Activated T-helper 9 cell treated with anti-CD3 and anti-CD28 coated beads, Interleukin-2, amount 50 U/mL, for 16 hours (primary cell): Measurements from ENCODE around the gene CACNG8.

Experiments
- DNase-seq: peaks from one replicate; pipeline ENCODE4 v3.0.0-alpha.2; 2020; ENCODE audit warnings: low read depth

CACNG8 gene

GRCh38 chr19:53961523-53962356, 997 bp upstream of the CACNG8 start:
- DNase-seq = no peak

- DNase-seq = no peak
These were observed 2.4 kb downstream of the CACNG8 start for GRCh38 chr19:53965091-53965490.

GRCh38 chr19:53966931-53967330, 4.2 kb downstream of the CACNG8 start:
- no peak for DNase-seq

- DNase-seq = no peak
These were observed 6.6 kb downstream of the CACNG8 start for GRCh38 chr19:53969366-53969765.

- DNase-seq = no peak
These were observed 8.9 kb downstream of the CACNG8 start for GRCh38 chr19:53971673-53972072.

- peak; percentile 31 for DNase-seq
These were observed 14.8 kb downstream of the CACNG8 start for GRCh38 chr19:53977429-53977990.

- DNase-seq = no peak
These were observed 15.4 kb downstream of the CACNG8 start for GRCh38 chr19:53977991-53978731.

GRCh38 chr19:53978975-53979801, 16.5 kb downstream of the CACNG8 start:
- DNase-seq = no peak

GRCh38 chr19:53980539-53981375, 18.0 kb downstream of the CACNG8 start:
- no peak for DNase-seq

GRCh38 chr19:53981376-53981951, 18.7 kb downstream of the CACNG8 start:
- DNase-seq = no peak

GRCh38 chr19:53982001-53982451, 19.3 kb downstream of the CACNG8 start:
- DNase-seq = no peak

- DNase-seq = no peak
These were observed 19.9 kb downstream of the CACNG8 start for GRCh38 chr19:53982611-53983010.

- no peak for DNase-seq
These were observed 20.9 kb downstream of the CACNG8 start for GRCh38 chr19:53983457-53984289.

GRCh38 chr19:53985863-53986262, 23.1 kb downstream of the CACNG8 start:
- DNase-seq = no peak

GRCh38 chr19:53988981-53989380, 26.2 kb downstream of the CACNG8 start:
- DNase-seq = no peak

GRCh38 chr19:53989600-53990533, 27.1 kb downstream of the CACNG8 start:
- no peak for DNase-seq

GRCh38 chr19:53991224-53992113, 28.7 kb downstream of the CACNG8 start, which contains the start of gene CACNG6:
Gene CACNG6 (plus strand): TSS chr19:53991637. CDS start chr19:53992878, 1,241 bp downstream.
- no peak for DNase-seq
